Suprapubic skin (tissue), 4 donors: ENCODE data around the gene HES3. TPM values are rescaled to one million over a fixed set of nuclear protein-coding genes. Genes with fewer than 3 reads are reported as not detected.

ENCODE experiments used
- DNase-seq, 2 donors: peaks; one replicate each; pipeline ENCODE4 v3.0.0-alpha.2; 2019; ENCODE audit warnings: low spot score in 2 of 2
- H3K27ac ChIP-seq: fragments of 200-600 bp; sonication (generic); one replicate; pipeline ENCODE4 v1.5.1; 2019
- H3K27me3 ChIP-seq: fragments of 200-600 bp; sonication (generic); one replicate; pipeline ENCODE4 v1.5.1; 2019
- H3K36me3 ChIP-seq: fragments of 200-600 bp; sonication (generic); one replicate; pipeline ENCODE4 v1.5.1; 2019
- H3K4me1 ChIP-seq: fragments of 200-600 bp; sonication (generic); one replicate; pipeline ENCODE4 v1.5.1; 2019
- H3K4me3 ChIP-seq: fragments of 200-600 bp; sonication (generic); one replicate; pipeline ENCODE4 v1.5.1; 2019; ENCODE audit warnings: mild to moderate bottlenecking
- H3K9me3 ChIP-seq: fragments of 200-600 bp; sonication (generic); one replicate; pipeline ENCODE4 v1.5.1; 2019
- EP300 ChIP-seq: sonication (generic); formaldehyde crosslinking; IDR thresholded peaks from one replicate; pipeline ENCODE4 v1.6.1; 2017; ENCODE audit warnings: antibody characterized with exemption
- POLR2A ChIP-seq, 2 donors: fragments of 450-650 bp; IDR thresholded peaks; one replicate each; pipeline ENCODE4 v1.6.1; 2017; ENCODE audit warnings: antibody characterized with exemption in 2 of 2, mild to moderate bottlenecking in 2 of 2, moderate library complexity in 2 of 2
- POLR2AphosphoS5 ChIP-seq, 3 donors: sonication (generic); formaldehyde crosslinking; IDR thresholded peaks; one replicate each; pipeline ENCODE4 v1.6.1; 2017; ENCODE audit warnings: antibody characterized with exemption in 3 of 3
- WGBS: methylation state at CpG from one replicate; pipeline ENCODE4 v1.1.5; 2018; 5-methylcytosine and 5-hydroxymethylcytosine counted together
- total RNA-seq, 4 donors: library from RNA; depleted of rRNA; stranded (reverse); fragments of >200 nt; gene quantifications; one replicate each; pipeline ENCODE4 v1.1.0, GENCODE V29; 2016
- TF ChIP-seq, protein P1 (sequence below), 2 donors: fragments of 200-600 bp in 1 of 2; fragments of 450-650 bp in 1 of 2; sonication (generic) in 1 of 2; IDR thresholded peaks; one replicate each; pipeline ENCODE4 v1.5.1; 2016 to 2019; ENCODE audit warnings: antibody characterized with exemption in 2 of 2, mild to moderate bottlenecking in 1 of 2, moderate library complexity in 1 of 2

Gene HES3
- total RNA-seq, 4 donors from 2014 or later = not detected

DNA sequence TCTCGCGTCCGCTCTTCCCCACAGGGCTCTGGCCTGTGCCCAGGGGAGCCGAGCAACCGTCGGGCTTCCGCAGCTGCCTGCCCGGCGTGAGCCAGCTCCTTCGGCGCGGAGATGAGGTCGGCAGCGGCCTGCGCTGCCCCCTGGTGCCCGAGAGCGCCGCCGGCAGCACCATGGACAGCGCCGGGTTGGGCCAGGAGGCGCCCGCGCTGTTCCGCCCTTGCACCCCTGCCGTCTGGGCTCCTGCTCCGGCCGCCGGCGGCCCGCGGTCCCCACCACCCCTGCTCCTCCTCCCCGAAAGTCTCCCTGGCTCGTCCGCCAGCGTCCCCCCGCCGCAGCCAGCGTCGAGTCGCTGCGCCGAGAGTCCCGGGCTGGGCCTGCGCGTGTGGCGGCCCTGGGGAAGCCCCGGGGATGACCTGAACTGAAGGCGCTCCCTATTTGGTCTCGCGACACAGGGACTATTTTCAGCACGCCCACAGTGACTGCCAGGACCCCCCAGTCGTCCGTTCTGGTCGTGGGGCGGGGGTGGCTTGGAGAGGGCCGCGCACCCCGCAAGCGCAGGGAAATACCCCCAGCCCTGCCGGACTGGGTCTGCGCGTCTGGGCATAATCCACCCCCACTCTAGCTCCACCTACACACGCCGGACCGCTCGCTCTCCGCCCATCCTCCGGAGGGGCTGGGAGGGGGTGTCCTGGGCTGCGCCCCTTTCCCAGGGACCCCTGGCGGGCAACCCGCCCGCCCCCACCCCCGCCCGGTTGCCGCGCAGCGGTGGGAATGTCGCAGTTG is 1.3 kb downstream of the HES3 start:
- 0% methylated on average over 2 of the region's 79 CpGs for WGBS
- TF ChIP-seq POLR2AphosphoS5 (IDR thresholded peaks at IDR 0.05) (peak in 1 of 3 donors; percentile 53), POLR2A (IDR thresholded peaks at IDR 0.05) (no peak), EP300 (no peak)
- TF ChIP-seq, protein P1, sequence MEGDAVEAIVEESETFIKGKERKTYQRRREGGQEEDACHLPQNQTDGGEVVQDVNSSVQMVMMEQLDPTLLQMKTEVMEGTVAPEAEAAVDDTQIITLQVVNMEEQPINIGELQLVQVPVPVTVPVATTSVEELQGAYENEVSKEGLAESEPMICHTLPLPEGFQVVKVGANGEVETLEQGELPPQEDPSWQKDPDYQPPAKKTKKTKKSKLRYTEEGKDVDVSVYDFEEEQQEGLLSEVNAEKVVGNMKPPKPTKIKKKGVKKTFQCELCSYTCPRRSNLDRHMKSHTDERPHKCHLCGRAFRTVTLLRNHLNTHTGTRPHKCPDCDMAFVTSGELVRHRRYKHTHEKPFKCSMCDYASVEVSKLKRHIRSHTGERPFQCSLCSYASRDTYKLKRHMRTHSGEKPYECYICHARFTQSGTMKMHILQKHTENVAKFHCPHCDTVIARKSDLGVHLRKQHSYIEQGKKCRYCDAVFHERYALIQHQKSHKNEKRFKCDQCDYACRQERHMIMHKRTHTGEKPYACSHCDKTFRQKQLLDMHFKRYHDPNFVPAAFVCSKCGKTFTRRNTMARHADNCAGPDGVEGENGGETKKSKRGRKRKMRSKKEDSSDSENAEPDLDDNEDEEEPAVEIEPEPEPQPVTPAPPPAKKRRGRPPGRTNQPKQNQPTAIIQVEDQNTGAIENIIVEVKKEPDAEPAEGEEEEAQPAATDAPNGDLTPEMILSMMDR (IDR thresholded peaks at IDR 0.05) = peak; percentile 73 to 86
- Histone ChIP-seq H3K27ac (no peak overlapping the region), H3K36me3 (no peaks in the 10 kb centered on the region), H3K4me1 (peaks cover 52% of the 10 kb centered on the region), H3K27me3 (peaks cover 91% of the 10 kb centered on the region), H3K4me3 (no peak overlapping the region), H3K9me3 (no peaks in the 10 kb centered on the region)
- no peak for DNase-seq

DNA sequence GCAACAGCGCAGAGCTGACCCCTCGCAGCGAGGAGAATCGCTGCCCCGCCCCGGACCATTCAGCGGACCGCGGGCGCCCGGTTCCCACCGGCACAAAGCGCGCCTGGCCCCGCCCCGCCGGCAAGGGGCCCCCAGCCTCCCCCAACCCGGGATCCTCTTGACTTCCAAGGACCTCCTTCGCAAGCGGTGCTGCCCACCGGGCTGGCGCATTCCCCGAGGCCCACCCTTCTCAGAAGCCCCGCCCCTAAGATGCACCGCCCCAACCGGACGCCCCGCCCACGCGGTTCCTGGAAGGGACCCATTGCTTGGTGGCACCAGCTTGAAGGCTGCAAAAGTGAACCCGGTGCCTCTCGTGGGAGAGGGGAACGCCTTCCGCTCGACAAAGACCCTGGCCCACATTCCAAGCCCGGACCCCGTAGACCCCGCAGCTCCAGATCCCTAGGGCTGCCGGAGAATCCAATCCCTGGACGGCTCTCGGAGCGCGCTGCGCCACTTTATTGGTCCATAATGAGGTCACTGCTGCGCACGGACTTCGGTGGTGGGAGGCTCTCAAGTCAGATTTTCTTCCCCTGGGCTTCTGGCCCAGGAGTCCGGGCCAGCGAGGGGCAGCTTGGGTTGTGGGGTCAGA is 2.0 kb downstream of the HES3 start:
- DNase-seq = no peak

DNA sequence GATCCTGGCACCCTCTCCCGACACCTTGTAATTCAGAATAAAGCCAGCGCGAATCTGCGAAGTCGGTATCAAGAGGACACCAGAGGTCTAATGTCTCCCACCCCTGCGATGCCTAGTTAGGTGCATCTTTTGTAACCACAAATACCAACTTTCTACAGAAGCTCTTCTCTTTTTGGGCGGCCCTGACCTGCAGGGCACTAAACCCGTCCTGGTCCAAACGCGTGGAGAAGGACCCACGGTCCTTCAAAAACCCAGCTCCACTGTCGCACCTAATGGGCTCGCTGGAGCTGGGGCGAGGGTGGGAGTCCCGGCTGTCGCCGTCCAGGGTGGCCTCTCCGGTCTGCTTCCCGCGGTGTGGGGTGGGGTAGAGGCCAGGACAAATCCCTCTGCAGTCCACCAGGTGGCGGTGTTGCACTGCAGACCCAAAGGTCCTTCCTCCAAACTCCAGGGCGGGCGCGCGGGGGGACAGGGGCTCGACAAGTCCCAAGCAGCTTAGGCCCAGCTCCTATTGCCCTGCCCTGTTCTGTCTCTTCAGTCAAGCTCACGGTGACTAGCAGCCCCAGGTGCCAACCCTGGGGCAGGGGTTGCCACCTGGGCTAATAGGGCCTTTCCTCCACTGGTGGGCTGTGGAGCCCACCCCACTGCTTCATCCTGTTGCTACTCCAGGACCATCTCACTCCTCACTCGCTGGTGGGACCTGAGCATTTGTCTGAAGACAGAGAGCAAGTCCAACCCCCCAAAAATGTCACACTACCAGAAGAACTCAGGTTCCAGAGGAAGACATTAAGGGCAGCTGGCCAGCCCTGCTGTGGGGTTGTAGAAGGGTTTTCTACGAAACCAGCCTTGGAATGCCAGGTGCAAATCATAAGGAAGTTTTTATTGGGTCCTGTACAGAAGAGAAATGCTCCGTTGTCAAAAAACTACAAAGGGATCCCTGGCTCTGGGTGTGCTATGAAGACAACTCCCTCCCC is 2.8 kb downstream of the HES3 start:
- H3K4me1 ChIP-seq = peaks cover 48% of the 10 kb centered on the region
- WGBS = 8% methylated on average over 8 of the region's 30 CpGs
- peak; percentile 91 to 95 for DNase-seq
- H3K27ac ChIP-seq = no peak overlapping the region
- no peaks in the 10 kb centered on the region for H3K9me3 ChIP-seq
- TF ChIP-seq, protein P1 (IDR thresholded peaks at IDR 0.05) = peak; percentile 93 to 98
- TF ChIP-seq POLR2AphosphoS5 (IDR thresholded peaks at IDR 0.05) (no peak), POLR2A (IDR thresholded peaks at IDR 0.05) (no peak), EP300 (no peak)
- H3K27me3 ChIP-seq = peaks cover 91% of the 10 kb centered on the region
- no peaks in the 10 kb centered on the region for H3K36me3 ChIP-seq
- no peak overlapping the region for H3K4me3 ChIP-seq

More for the DNA sequence above, 2.0 kb downstream of the HES3 start:
- H3K4me3 ChIP-seq = no peak overlapping the region
- no peak overlapping the region for H3K27ac ChIP-seq
- no peaks in the 10 kb centered on the region for H3K36me3 ChIP-seq
- WGBS = 8% methylated on average over 10 of the region's 49 CpGs
- H3K4me1 ChIP-seq = peaks cover 52% of the 10 kb centered on the region
- no peaks in the 10 kb centered on the region for H3K9me3 ChIP-seq
- TF ChIP-seq POLR2AphosphoS5 (IDR thresholded peaks at IDR 0.05) = no peak
- TF ChIP-seq, protein P1 (IDR thresholded peaks at IDR 0.05) = no peak
- TF ChIP-seq EP300 = no peak
- TF ChIP-seq POLR2A (IDR thresholded peaks at IDR 0.05) = no peak
- H3K27me3 ChIP-seq = peaks cover 92% of the 10 kb centered on the region

DNA sequence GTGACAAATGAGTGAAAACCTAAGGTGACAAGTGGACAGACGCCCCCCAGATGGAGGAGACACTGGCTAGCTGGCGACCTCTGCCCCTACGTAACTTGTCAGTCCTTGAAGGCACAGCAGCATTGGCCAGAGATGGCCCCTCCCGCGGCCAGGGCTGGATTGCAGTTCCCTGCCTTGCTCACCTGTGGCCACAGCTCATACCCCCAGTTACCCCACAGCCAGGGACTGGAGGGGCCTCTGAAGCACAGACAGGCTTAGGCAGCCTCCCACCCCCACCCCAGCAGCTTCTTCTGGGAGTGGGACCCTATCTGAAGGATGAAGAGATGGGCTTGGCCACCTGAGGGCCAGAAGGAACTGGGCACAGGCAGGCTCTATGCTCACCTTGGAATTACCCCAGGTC is 3.7 kb downstream of the HES3 start:
- peaks cover 84% of the 10 kb centered on the region for H3K27me3 ChIP-seq
- 58% methylated on average over 3 of the region's 5 CpGs for WGBS
- H3K27ac ChIP-seq = no peak overlapping the region
- H3K4me3 ChIP-seq = no peak overlapping the region
- TF ChIP-seq, protein P1 (IDR thresholded peaks at IDR 0.05) = no peak
- TF ChIP-seq POLR2AphosphoS5 (IDR thresholded peaks at IDR 0.05) (no peak), POLR2A (IDR thresholded peaks at IDR 0.05) (no peak), EP300 (no peak)
- H3K36me3 ChIP-seq = no peaks in the 10 kb centered on the region
- no peaks in the 10 kb centered on the region for H3K9me3 ChIP-seq
- H3K4me1 ChIP-seq = peaks cover 40% of the 10 kb centered on the region
- DNase-seq = no peak
